HCT116 (cell line): ENCODE measurements around the gene GARIN3. TPM values are rescaled to one million over a fixed set of nuclear protein-coding genes. Genes with fewer than 3 reads are reported as not detected.
"Not testable (repeated sequence)": the region's sequence is repeated elsewhere in the genome, so short reads cannot be mapped to it uniquely, and the experiment has no call there.

Experiments used
- ATAC-seq: fragments of 200-7000 bp; cut with Tn5 transposase; 2 replicates; pipeline ENCODE4 v1.9.1; 2020; ENCODE audit warnings: mild to moderate bottlenecking, moderate library complexity
- BruUV-seq: library from RNA; stranded (reverse); fragments of 400-500 nt; replicated peaks from 2 replicates; lab custom pipeline; 2021; lab: Mats Ljungman, UMichigan
- CTCF ChIA-PET: fragments of 300-600 bp; sonication (Branson Sonifier 250); formaldehyde crosslinking; loops from one replicate; lab custom pipeline; 2021; ENCODE audit warnings: antibody characterized with exemption; lab: Charles Lee
- POLR2A ChIA-PET: fragments of 300-600, 350-600 bp; sonication (Branson Sonifier 250); formaldehyde crosslinking; loops from one replicate; lab custom pipeline; 2021; ENCODE audit warnings: antibody characterized with exemption; lab: Charles Lee
- RAD21 ChIA-PET, 2 experiments: fragments of 300-600 bp; sonication (Branson Sonifier 250); formaldehyde crosslinking; loops; one replicate each; lab custom pipeline; 2023; ENCODE audit warnings: low total read pairs in 2 of 2; ENCODE audit not compliant: uncharacterized antibody in 2 of 2, unreplicated experiment in 2 of 2, low non-redundant PET in 1 of 2; lab: Charles Lee
- DNase-seq: peaks from one replicate; pipeline ENCODE4 v3.0.0-alpha.2; 2010; ENCODE audit warnings: low read depth, low spot score
- H2AFZ ChIP-seq: fragments of 200-600 bp; shearing (Covaris generic), sonication (generic); 2 replicates; pipeline ENCODE4 v1.6.1; 2017; ENCODE audit warnings: low read depth, mixed run types, mixed read lengths, antibody characterized with exemption, low read length; ENCODE audit not compliant: poor library complexity, severe bottlenecking
- H3K27ac ChIP-seq: 2 replicates; pipeline ENCODE4 v1.5.1; 2012; ENCODE audit warnings: low read depth, low read length
- H3K27me3 ChIP-seq: fragments of 200-600 bp; sonication (generic); 2 replicates; pipeline ENCODE4 v1.6.1; 2016; ENCODE audit warnings: mixed run types, low read length, mixed read lengths; ENCODE audit not compliant: insufficient read depth
- H3K36me3 ChIP-seq, 2 experiments: fragments of 200-500 bp in 1 of 2; fragments of 200-600 bp in 1 of 2; sonication (Bioruptor generic) in 1 of 2; sonication (generic) in 1 of 2; 2 replicates each; pipeline versions ENCODE4 v1.5.1 to v1.6.1; 2014 to 2016; ENCODE audit warnings: low read length in 2 of 2, inconsistent platforms in 1 of 2, mixed read lengths in 1 of 2, mixed run types in 1 of 2; ENCODE audit not compliant: insufficient read depth in 2 of 2, control insufficient read depth in 1 of 2
- H3K4me1 ChIP-seq, 2 experiments: fragments of 200-600 bp in 1 of 2; sonication (generic) in 1 of 2; 2 replicates each; pipeline versions ENCODE4 v1.5.1 to v1.6.1; 2012 to 2017; ENCODE audit warnings: low read length in 2 of 2, inconsistent platforms in 1 of 2, mild to moderate bottlenecking in 1 of 2, mixed read lengths in 1 of 2, mixed run types in 1 of 2, moderate library complexity in 1 of 2; ENCODE audit not compliant: insufficient read depth in 2 of 2, control insufficient read depth in 1 of 2
- H3K4me2 ChIP-seq: fragments of 200-600 bp; sonication (generic); 2 replicates; pipeline ENCODE4 v1.6.1; 2017; ENCODE audit warnings: mixed run types, low read length, mixed read lengths
- H3K4me3 ChIP-seq, 2 experiments: fragments of 200-600 bp in 1 of 2; sonication (generic) in 1 of 2; replicated peaks in 1 of 2; 2 replicates each; pipeline ENCODE4 v1.5.1; 2011 to 2016; ENCODE audit warnings: low read length in 2 of 2, control low read depth in 1 of 2, low read depth in 1 of 2, mild to moderate bottlenecking in 1 of 2, mixed read lengths in 1 of 2, mixed run types in 1 of 2
- H3K79me2 ChIP-seq: fragments of 200-600 bp; sonication (generic); 2 replicates; pipeline ENCODE4 v1.6.1; 2017; ENCODE audit warnings: mild to moderate bottlenecking, mixed run types, low read length, moderate library complexity, mixed read lengths; ENCODE audit not compliant: insufficient read depth
- H3K9ac ChIP-seq: fragments of 200-600 bp; sonication (generic); 2 replicates; pipeline ENCODE4 v1.6.1; 2016; ENCODE audit warnings: low read length, mixed read lengths
- H3K9me2 ChIP-seq: fragments of 200-600 bp; sonication (generic), shearing (Covaris generic); 2 replicates; pipeline ENCODE4 v1.6.1; 2017; ENCODE audit warnings: mixed run types, mild to moderate bottlenecking, moderate library complexity; ENCODE audit not compliant: insufficient read depth
- H3K9me3 ChIP-seq, 2 experiments: fragments of 200-500 bp in 1 of 2; fragments of 200-600 bp in 1 of 2; sonication (Bioruptor generic) in 1 of 2; sonication (generic) in 1 of 2; 2 replicates each; pipeline ENCODE4 v1.6.1; 2014 to 2017; ENCODE audit warnings: low read length in 2 of 2, mixed read lengths in 2 of 2, inconsistent platforms in 1 of 2, low read depth in 1 of 2, mild to moderate bottlenecking in 1 of 2, mixed run types in 1 of 2, moderate library complexity in 1 of 2; ENCODE audit not compliant: control insufficient read depth in 1 of 2, insufficient read depth in 1 of 2
- H4K20me1 ChIP-seq: fragments of 200-600 bp; sonication (generic), shearing (Covaris generic); 2 replicates; pipeline ENCODE4 v1.6.1; 2017; ENCODE audit warnings: mixed run types, mild to moderate bottlenecking, moderate library complexity; ENCODE audit not compliant: insufficient read depth
- CBX3 ChIP-seq: IDR thresholded peaks from 2 replicates; pipeline ENCODE4 v1.6.1; 2012; ENCODE audit warnings: low read depth
- CEBPB ChIP-seq: IDR thresholded peaks from 2 replicates; pipeline ENCODE4 v1.6.1; 2012; ENCODE audit warnings: low read depth
- EGR1 ChIP-seq: IDR thresholded peaks from 2 replicates; pipeline ENCODE4 v1.6.1; 2012; ENCODE audit warnings: low read depth
- ELF1 ChIP-seq: IDR thresholded peaks from 2 replicates; pipeline ENCODE4 v1.6.1; 2012; ENCODE audit warnings: low read depth, borderline replicate concordance
- EZH2 ChIP-seq: fragments of 200-600 bp; sonication (generic); IDR thresholded peaks from 2 replicates; pipeline ENCODE4 v1.6.1; 2017; ENCODE audit warnings: antibody characterized with exemption, mixed run types
- EZH2phosphoT487 ChIP-seq: fragments of 200-600 bp; IDR thresholded peaks from 2 replicates; pipeline ENCODE4 v1.6.1; 2018; ENCODE audit warnings: antibody characterized with exemption, borderline replicate concordance
- JUND ChIP-seq: IDR thresholded peaks from 2 replicates; pipeline ENCODE4 v1.6.1; 2012
- POLR2AphosphoS5 ChIP-seq: IDR thresholded peaks from 2 replicates; pipeline ENCODE4 v1.6.1; 2011; ENCODE audit warnings: mild to moderate bottlenecking, low read depth, low read length, moderate library complexity
- REST ChIP-seq: IDR thresholded peaks from 2 replicates; pipeline ENCODE4 v1.6.1; 2012; ENCODE audit warnings: low read depth
- SIN3A ChIP-seq: IDR thresholded peaks from 2 replicates; pipeline ENCODE4 v1.6.1; 2012; ENCODE audit warnings: low read depth
- SP1 ChIP-seq: IDR thresholded peaks from 2 replicates; pipeline ENCODE4 v1.6.1; 2012; ENCODE audit warnings: low read depth
- SRF ChIP-seq: IDR thresholded peaks from 2 replicates; pipeline ENCODE4 v1.6.1; 2012; ENCODE audit warnings: low read depth
- ZFX ChIP-seq: fragments of 450-650 bp; IDR thresholded peaks from 2 replicates; pipeline ENCODE4 v1.6.1; 2017
- ZNF274 ChIP-seq: fragments of 200-500 bp; sonication (Bioruptor generic); IDR thresholded peaks from 2 replicates; pipeline ENCODE4 v1.6.1; 2014; ENCODE audit warnings: mild to moderate bottlenecking, low read depth, low read length, inconsistent platforms
- intact Hi-C: fragments of 100-400 bp; cut with micrococcal nuclease; formaldehyde crosslinking; loops from 2 replicates; pipeline ENCODE4 v1.10.0; 2022
- total RNA-seq: library from RNA; stranded (reverse); gene quantifications from one replicate; pipeline ENCODE4 v1.2.1, GENCODE V29; 2021; ENCODE audit not compliant: unreplicated experiment
- TF ChIP-seq, protein P1 (sequence below): IDR thresholded peaks from 2 replicates; pipeline ENCODE4 v1.6.1; 2012
- TF ChIP-seq, protein P2 (sequence below), 3 experiments: fragments of 200-600 bp in 1 of 3; sonication (generic) in 1 of 3; IDR thresholded peaks in 2 of 3; conservative IDR thresholded peaks in 1 of 3; 2 replicates each; pipeline ENCODE4 v1.5.1; 2012 to 2017; ENCODE audit warnings: low read depth in 2 of 3, low read length in 2 of 3, antibody characterized with exemption in 1 of 3, borderline replicate concordance in 1 of 3, control low read depth in 1 of 3, mild to moderate bottlenecking in 1 of 3, mixed read lengths in 1 of 3, mixed run types in 1 of 3, moderate library complexity in 1 of 3; ENCODE audit not compliant: insufficient read depth in 1 of 3

Gene GARIN3
- total RNA-seq, 1 experiment from 2014 or later, result not detected

DNA sequence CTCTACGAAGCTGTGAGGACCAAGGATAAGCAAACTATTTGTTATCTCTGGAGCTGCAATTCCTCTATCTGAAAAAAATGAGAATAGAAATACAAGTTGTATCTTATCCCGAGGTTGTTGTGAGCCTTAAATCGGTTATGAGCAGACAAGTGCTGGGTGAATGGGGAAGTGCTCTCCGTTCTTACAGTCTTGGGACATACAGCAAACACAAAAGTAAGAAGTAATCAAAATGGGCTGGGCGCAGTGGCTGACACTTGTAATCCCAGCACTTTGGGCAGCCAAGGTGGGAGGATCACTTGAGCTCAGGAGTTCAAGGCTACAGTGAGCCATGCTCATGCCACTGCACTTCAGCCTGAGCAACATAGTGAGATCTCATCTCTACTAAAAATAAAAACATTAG, 46.2 kb upstream of the GARIN3 start:
- DNase-seq (no peak), ATAC-seq (no peak)
- H3K9ac ChIP-seq, result no peak overlapping the region
- no peak overlapping the region for H3K4me2 ChIP-seq
- H3K27ac ChIP-seq, result no peak overlapping the region
- H2AFZ ChIP-seq, result no peak overlapping the region
- no peaks in the 10 kb centered on the region for H3K9me2 ChIP-seq
- no peaks in the 10 kb centered on the region for H4K20me1 ChIP-seq
- ChIA-PET POLR2A (no interaction called here), RAD21 (no interaction called here), CTCF (no interaction called here)
- no peaks in the 10 kb centered on the region for H3K36me3 ChIP-seq
- no peaks in the 10 kb centered on the region for H3K27me3 ChIP-seq
- H3K79me2 ChIP-seq, result no peaks in the 10 kb centered on the region
- H3K4me3 ChIP-seq, result no peak overlapping the region
- intact Hi-C loops, result no loop called here
- BruUV-seq, result no TSS peak
- peaks cover 0 to 3% of the 10 kb centered on the region in 2 experiments; a peak in 1 of 4 replicates for H3K4me1 ChIP-seq
- H3K9me3 ChIP-seq, result no peaks in the 10 kb centered on the region
- TF ChIP-seq JUND (no peak), CBX3 (no peak), SP1 (no peak), ZNF274 (no peak), ELF1 (no peak), EZH2phosphoT487 (no peak), SIN3A (no peak), EZH2 (no peak), REST (no peak), EGR1 (no peak), CEBPB (no peak), POLR2AphosphoS5 (no peak), SRF (no peak), ZFX (no peak)
- TF ChIP-seq, protein P1, sequence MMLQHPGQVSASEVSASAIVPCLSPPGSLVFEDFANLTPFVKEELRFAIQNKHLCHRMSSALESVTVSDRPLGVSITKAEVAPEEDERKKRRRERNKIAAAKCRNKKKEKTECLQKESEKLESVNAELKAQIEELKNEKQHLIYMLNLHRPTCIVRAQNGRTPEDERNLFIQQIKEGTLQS, result no peak
- TF ChIP-seq, protein P2, sequence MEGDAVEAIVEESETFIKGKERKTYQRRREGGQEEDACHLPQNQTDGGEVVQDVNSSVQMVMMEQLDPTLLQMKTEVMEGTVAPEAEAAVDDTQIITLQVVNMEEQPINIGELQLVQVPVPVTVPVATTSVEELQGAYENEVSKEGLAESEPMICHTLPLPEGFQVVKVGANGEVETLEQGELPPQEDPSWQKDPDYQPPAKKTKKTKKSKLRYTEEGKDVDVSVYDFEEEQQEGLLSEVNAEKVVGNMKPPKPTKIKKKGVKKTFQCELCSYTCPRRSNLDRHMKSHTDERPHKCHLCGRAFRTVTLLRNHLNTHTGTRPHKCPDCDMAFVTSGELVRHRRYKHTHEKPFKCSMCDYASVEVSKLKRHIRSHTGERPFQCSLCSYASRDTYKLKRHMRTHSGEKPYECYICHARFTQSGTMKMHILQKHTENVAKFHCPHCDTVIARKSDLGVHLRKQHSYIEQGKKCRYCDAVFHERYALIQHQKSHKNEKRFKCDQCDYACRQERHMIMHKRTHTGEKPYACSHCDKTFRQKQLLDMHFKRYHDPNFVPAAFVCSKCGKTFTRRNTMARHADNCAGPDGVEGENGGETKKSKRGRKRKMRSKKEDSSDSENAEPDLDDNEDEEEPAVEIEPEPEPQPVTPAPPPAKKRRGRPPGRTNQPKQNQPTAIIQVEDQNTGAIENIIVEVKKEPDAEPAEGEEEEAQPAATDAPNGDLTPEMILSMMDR (IDR thresholded peaks at IDR 0.05 in 2 of 3, conservative IDR thresholded peaks at IDR 0.05 in 1 of 3; ENCODE audit: borderline replicate concordance in 1 of 3, insufficient read depth in 1 of 3, low read depth in 2 of 3, low read length in 2 of 3), result no peak

GRCh38 chr5:157210652-157211051, 44.6 kb upstream of the GARIN3 start:
- CTCF ChIA-PET, ATAC-seq, H3K9ac ChIP-seq: not testable (repeated sequence)

More at GRCh38 chr5:157210652-157211051, 44.6 kb upstream of the GARIN3 start:
- intact Hi-C loops, H3K27me3 ChIP-seq, H3K4me3 ChIP-seq, H2AFZ ChIP-seq, H3K79me2 ChIP-seq, H3K4me1 ChIP-seq, POLR2A ChIA-PET, H4K20me1 ChIP-seq, RAD21 ChIA-PET, H3K9me2 ChIP-seq, H3K4me2 ChIP-seq, H3K27ac ChIP-seq, H3K36me3 ChIP-seq, H3K9me3 ChIP-seq, DNase-seq, BruUV-seq: not testable (repeated sequence)
